ENCODE data around the gene SEMA5A.

The SEMA5A gene

DNA sequence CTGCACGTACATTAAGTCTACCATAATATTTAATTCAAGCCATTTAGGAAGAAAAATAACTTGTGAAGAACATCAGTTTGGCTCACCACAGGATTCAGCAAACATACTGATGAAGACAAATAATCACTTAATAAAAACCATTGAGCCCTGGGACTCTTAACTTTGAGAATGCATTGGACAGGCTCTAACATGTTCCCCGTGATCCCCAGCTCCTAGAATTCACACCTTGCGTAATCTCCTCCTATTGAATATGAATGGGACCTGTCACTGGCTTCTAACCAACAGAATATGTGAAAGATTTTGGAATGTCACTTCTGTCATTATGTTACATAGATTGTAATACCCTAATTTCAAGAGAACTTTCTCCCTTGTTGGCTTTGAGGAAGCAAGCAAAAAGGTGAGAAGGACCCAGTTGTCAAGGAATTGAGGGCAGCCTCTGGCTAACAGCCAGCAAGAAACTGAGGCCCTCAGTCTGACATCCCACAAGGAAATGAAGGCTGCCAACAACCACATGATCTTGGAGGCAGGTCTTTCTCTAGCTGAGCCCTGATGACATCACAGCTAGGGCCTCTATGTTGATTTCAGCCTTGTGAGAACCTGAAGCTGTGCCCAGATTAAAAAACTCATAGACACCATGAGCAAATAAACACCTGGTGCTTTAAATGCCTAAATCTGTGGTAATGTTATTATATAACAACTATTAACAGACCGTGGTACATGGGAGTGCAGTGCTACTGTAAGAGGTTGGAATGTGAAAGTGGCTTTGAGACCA lies 433.2 kb downstream of the SEMA5A start:
- DNase-seq (ENCODE audit: low read depth): no peak

DNA sequence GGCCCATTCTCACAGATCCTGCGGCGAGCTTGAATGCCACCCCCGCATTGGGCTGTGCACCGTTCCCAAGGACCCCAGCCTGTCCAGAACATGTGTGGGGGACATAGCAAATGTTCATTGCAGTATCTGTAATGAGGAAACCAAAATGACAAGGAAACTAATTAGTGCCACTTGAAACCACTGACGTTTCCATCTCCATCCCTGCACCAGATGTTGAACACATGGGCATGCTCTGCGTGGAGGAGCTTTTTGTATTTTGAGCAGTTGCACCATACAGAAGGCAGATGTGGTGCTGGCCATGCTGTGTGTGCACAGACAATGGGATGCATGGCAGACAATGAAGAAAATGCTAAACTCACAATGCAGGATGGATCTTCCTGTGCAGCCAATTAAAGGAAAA lies 437.7 kb downstream of the SEMA5A start:
- DNase-seq (ENCODE audit: low read depth): no peak

DNA sequence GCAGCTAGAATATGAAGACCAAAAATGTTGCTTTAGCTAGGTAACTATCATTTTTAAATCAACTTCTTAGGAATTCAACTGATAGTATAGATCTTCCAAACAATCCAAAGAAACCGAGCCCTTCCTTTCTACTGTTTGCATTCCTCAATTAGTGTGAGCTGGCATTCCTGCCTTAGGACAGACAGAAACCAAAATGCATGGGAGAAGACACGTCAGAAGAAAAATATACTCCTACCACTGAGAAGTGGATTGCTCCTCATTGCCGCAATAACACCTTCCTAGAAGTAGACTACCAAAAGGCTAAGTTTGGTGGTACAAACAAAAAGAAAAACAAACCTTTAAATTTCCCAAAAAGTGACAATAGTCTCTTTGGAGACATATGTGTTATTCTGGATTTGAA lies 440.0 kb downstream of the SEMA5A start:
- no peak for DNase-seq (ENCODE audit: low read depth)

DNA sequence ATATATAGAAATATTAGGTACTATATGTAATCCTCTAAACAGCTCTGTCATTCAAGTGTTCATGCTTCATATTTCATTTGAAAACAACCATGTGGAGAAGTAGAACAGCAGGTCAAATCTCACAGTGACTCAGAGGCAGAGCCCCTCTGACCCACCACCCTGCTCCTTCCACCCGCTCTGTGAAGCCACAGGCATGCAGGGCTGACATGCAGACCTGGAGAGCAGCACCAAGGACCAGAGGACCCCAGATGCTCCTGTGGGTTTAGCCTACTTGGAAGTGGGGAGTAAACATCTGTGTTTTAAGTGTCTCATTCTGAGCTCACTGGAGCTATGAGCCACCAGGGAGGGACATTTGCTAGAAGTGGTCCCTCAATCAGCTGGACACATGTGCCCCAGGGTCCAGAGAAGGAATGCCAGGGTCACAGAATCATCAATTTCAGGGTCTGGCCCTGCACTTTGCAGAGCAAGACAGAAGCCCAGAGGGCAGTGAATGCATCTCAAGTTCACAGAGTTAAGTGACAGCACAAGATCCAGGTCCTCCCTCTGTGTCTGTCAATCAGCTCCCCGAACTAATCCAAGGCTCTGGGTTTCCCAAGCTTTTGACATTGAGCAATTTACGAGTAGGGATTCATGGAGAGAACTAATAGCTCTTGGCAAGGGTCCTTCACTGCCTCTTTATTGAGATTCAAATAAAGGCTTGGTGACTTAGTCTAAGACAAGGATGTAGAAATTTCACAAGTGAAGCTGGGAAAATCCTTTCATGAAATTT lies 441.1 kb downstream of the SEMA5A start:
- DNase-seq (ENCODE audit: low read depth): no peak

DNA sequence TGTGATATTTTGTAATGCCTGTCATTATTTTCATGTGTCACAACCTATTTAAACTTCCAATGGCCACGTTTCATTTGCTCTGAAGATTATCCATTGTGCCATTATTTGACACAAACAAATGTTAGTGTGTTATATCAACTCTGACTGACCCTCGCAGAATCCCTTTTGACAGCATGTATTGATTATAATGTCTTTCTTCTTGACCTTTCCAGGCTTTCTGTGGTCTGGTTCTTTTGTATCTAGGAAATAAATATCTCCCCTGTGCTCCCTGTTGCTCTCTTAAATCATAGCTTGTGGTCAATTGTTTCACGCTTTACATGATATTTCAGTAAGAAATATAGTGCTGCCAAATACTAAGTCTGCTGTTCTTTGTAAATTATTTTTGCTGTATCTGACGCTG lies 442.6 kb downstream of the SEMA5A start:
- no peak for DNase-seq (ENCODE audit: low read depth)

DNA sequence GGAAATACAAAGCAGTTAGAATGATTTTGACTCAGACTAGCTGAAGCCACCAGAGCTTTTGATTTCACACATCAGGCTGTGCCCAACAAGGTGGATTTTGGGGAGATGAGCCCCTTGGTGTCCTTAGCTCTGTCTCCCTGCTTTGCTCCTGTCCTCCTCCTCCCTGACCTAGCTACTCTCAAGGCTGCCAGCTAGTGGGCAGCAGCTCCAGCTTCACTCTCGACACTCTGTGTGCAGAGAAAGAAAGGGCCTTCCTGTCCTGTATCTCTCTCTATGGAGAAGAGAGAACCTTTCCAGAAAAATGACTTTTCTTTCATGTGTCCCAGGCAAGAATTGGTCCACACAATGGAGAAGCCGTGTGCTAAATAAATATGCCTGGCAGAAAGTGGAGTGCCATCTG lies 446.2 kb downstream of the SEMA5A start:
- no peak for DNase-seq (ENCODE audit: low read depth)

GRCh38 chr5:9098990-9099389 lies 446.9 kb downstream of the SEMA5A start:
- DNase-seq (ENCODE audit: low read depth): no peak

- no peak for DNase-seq (ENCODE audit: low read depth)
These were observed 451.3 kb downstream of the SEMA5A start for GRCh38 chr5:9094582-9094981.

DNA sequence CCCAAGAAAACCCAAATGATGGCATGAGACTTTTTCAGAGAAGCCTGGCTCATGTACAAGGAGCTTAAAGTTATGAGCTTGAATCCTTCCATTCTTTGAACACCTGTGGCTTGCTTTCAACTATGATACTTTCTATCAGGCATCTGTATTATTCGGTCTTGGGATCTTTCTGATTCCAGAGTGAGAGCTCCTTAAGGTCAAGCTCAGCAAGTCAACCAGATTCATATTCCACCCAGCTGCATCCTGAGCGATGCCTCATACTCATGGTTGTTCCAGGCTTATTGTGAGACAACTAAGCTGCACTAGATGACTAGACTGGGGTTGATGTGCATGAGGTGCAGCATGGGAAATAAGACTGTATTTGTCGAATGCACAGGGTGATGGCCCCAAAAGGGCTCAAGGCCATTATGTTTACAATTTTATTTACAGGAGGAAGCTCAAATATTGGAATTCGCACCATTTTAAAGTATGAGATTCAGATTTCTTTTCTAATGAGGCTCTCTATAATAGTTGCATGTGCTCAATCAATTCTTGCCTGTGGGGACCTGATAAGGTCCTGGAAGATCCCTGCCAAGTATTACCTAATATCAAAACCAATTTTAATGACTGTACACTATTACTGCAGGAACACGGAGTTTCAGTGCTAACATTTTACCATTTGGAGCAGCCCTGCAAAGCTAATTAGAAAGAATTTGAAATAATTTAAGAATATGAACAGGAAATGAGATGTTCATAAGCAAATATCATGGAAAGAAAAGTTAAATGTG lies 453.8 kb downstream of the SEMA5A start:
- DNase-seq (ENCODE audit: low read depth): no peak

- DNase-seq (ENCODE audit: low read depth): no peak
These were observed 455.4 kb downstream of the SEMA5A start for GRCh38 chr5:9090381-9091026.

DNA sequence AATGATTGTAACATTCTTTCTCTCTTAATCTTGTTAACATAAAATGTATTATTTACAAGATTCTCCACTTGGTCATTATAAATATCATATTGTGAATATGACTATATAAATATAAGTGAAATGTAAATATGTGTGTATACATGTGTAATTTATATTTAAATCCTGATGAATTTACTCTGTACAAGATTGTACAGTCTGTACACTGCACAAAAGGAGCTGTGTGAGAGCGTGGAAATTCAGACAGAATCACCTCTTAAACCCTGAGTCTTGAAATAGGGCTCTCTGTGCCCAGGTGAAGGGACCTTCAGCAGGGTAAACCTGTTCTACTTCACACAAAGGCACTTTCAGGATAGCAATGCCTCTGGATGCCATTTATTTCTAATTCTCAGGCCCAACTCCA lies 456.0 kb downstream of the SEMA5A start:
- DNase-seq (ENCODE audit: low read depth): no peak

- DNase-seq (ENCODE audit: low read depth): no peak
These were observed 462.9 kb downstream of the SEMA5A start for GRCh38 chr5:9082996-9083395.

GRCh38 chr5:9072701-9073100 lies 473.2 kb downstream of the SEMA5A start:
- DNase-seq (ENCODE audit: low read depth): no peak

- no peak for DNase-seq (ENCODE audit: low read depth)
These were observed 474.4 kb downstream of the SEMA5A start for GRCh38 chr5:9071524-9071923.

DNA sequence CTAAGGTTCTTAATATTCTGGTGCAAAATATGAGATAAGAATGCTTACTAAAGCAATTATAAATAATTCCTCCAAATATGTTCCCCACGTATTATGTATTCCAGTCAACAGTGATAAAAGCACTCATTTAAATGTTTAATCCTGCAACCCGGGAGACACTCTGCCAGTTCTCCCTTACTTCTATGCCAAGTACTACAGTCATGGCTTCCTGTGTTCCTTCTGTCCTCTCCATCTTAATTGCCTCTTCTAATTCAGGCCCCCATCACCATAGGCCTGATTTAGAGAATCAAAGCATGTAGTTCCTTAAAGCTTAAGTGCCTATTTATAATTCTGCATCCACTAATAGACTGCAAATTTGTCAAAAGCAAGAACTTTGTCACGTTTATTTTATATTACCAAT lies 474.8 kb downstream of the SEMA5A start:
- no peak for DNase-seq (ENCODE audit: low read depth)

GRCh38 chr5:9069650-9070049 lies 476.2 kb downstream of the SEMA5A start:
- no peak for DNase-seq (ENCODE audit: low read depth)

GRCh38 chr5:9067154-9067553 lies 478.7 kb downstream of the SEMA5A start:
- DNase-seq (ENCODE audit: low read depth): no peak

DNA sequence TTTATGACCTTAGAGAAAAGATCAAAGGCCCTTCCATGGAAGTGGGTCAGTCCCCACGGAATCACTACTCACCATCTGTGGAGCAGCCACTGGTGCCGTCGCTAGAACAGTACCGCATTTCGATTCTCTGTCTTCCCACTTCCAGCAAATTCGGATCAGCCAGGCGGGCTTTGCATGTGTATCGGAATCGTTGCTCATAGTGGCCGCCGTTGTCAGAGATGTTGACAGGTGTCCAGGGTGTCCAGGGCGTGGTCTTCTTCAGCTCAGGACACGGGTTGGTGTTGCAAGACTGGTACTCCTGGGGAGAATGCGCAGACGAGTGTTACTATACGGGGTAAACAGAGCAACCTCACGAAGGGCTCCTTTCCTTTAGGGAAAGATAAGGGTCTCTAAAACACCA lies 479.5 kb downstream of the SEMA5A start:
- no peak for DNase-seq (ENCODE audit: low read depth)

DNA sequence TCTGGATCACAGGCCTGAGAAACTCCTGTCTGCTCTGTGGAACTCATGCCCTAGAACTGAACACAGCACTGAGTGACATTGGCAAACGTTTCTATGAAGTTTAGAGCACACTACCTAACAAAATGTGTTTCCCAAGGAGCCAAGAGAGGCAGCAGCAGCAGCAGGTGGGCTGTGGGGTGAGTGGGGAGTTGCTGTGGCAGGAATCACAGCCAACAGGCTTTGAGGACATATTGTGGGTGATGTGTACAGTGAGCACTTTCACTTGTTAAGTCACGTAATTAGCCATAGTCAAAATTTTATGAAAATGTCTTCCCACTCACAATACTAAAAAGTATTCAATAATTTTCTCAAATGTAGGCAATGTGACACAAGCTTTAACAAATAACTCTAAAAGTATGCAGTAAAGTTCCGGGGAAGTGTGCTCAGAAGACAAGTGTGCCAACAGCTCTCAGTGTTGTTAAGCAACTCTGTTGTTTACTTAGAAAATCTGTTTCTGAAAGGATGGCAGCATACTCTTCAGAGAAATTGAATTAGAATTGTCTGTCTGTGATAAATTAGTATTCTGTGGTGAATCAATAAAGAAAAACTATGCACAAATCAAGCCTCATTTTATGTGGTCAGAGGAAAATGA lies 482.1 kb downstream of the SEMA5A start:
- DNase-seq (ENCODE audit: low read depth): no peak

GRCh38 chr5:9062873-9063272 lies 483.0 kb downstream of the SEMA5A start:
- DNase-seq (ENCODE audit: low read depth): no peak

- DNase-seq (ENCODE audit: low read depth): peak; percentile 93
These were observed 485.8 kb downstream of the SEMA5A start for GRCh38 chr5:9059920-9060691.
